A549 (cell line): Measurements from ENCODE around the gene C1orf146.

Source experiments
- CEBPB ChIP-seq, 2 experiments: fragments of >200 bp in 1 of 2; sonication (Bioruptor Twin) in 1 of 2; formaldehyde crosslinking in 1 of 2; IDR thresholded peaks; 2 replicates each; pipeline ENCODE4 v1.6.1; 2012 to 2016
- EHMT2 ChIP-seq: fragments of 200-600 bp; sonication (generic); IDR thresholded peaks from 2 replicates; pipeline ENCODE4 v1.6.1; 2016; ENCODE audit warnings: antibody characterized with exemption, low read depth, mild to moderate bottlenecking, moderate library complexity
- KDM1A ChIP-seq: fragments of 200-600 bp; sonication (generic); IDR thresholded peaks from 2 replicates; pipeline ENCODE4 v1.6.1; 2016; ENCODE audit warnings: low read depth, mild to moderate bottlenecking
- POLR2A ChIP-seq: IDR thresholded peaks from 2 replicates; pipeline ENCODE4 v1.6.1; 2012; ENCODE audit warnings: mild to moderate bottlenecking, low read length
- POLR2AphosphoS2 ChIP-seq: conservative IDR thresholded peaks from 2 replicates; pipeline ENCODE4 v1.6.1; 2012; ENCODE audit warnings: low read length, improper control_type of control experiment, inconsistent platforms
- SMC3 ChIP-seq: fragments of >200 bp; sonication (Bioruptor Twin); formaldehyde crosslinking; IDR thresholded peaks from 3 replicates; pipeline ENCODE4 v1.6.1; 2018; ENCODE audit warnings: inconsistent platforms
- TF ChIP-seq, protein P1 (sequence below): fragments of >200 bp; sonication (Bioruptor Twin); formaldehyde crosslinking; IDR thresholded peaks from 3 replicates; pipeline ENCODE4 v1.5.1; 2016
- TF ChIP-seq, protein P2 (sequence below): fragments of 450-650 bp; IDR thresholded peaks from 2 replicates; pipeline ENCODE4 v1.6.1; 2014; ENCODE audit warnings: antibody characterized with exemption

- TF ChIP-seq POLR2AphosphoS2 = no peak
- TF ChIP-seq, protein P1, sequence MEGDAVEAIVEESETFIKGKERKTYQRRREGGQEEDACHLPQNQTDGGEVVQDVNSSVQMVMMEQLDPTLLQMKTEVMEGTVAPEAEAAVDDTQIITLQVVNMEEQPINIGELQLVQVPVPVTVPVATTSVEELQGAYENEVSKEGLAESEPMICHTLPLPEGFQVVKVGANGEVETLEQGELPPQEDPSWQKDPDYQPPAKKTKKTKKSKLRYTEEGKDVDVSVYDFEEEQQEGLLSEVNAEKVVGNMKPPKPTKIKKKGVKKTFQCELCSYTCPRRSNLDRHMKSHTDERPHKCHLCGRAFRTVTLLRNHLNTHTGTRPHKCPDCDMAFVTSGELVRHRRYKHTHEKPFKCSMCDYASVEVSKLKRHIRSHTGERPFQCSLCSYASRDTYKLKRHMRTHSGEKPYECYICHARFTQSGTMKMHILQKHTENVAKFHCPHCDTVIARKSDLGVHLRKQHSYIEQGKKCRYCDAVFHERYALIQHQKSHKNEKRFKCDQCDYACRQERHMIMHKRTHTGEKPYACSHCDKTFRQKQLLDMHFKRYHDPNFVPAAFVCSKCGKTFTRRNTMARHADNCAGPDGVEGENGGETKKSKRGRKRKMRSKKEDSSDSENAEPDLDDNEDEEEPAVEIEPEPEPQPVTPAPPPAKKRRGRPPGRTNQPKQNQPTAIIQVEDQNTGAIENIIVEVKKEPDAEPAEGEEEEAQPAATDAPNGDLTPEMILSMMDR = no peak
- TF ChIP-seq, protein P2, sequence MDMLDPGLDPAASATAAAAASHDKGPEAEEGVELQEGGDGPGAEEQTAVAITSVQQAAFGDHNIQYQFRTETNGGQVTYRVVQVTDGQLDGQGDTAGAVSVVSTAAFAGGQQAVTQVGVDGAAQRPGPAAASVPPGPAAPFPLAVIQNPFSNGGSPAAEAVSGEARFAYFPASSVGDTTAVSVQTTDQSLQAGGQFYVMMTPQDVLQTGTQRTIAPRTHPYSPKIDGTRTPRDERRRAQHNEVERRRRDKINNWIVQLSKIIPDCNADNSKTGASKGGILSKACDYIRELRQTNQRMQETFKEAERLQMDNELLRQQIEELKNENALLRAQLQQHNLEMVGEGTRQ = no peak
- no peak for TF ChIP-seq EHMT2
- no peak for TF ChIP-seq SMC3
- TF ChIP-seq KDM1A = no peak
- TF ChIP-seq CEBPB (IDR thresholded peaks at IDR 0.05) = no peak
- no peak for TF ChIP-seq POLR2A
These were observed 14.6 kb upstream of the C1orf146 start for GRCh38 chr1:92203105-92203504.
